Coronary artery (tissue), 2 donors: ENCODE results near the gene METRNL.

Experiments used
- DNase-seq: peaks from one replicate; pipeline ENCODE4 v3.0.0-alpha.2; 2017; ENCODE audit warnings: low spot score
- H3K27ac ChIP-seq, 2 donors: fragments of 200-600 bp; sonication (generic); one replicate each; pipeline ENCODE4 v1.5.1; 2016 to 2019
- H3K4me3 ChIP-seq: fragments of 200-600 bp; sonication (generic); 2 replicates; pipeline ENCODE4 v1.5.1; 2016; ENCODE audit warnings: mild to moderate bottlenecking, moderate library complexity
- TF ChIP-seq, protein P1 (sequence below): fragments of 200-600 bp; sonication (generic); IDR thresholded peaks from one replicate; pipeline ENCODE4 v1.5.1; 2019; ENCODE audit warnings: antibody characterized with exemption

METRNL gene

DNA sequence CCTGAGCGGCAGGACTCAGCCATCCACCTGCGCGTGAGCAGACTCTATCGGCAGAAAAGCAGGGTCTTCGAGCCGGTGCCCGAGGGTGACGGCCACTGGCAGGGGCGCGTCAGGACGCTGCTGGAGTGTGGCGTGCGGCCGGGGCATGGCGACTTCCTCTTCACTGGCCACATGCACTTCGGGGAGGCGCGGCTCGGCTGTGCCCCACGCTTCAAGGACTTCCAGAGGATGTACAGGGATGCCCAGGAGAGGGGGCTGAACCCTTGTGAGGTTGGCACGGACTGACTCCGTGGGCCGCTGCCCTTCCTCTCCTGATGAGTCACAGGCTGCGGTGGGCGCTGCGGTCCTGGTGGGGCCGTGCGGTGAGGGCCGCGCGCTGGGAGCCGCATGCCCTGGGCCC, 14.9 kb downstream of the METRNL start:
- Histone ChIP-seq H3K27ac (peak overlapping the region in 1 of 2 donors; percentile 94), H3K4me3 (no peak overlapping the region)
- DNase-seq: no peak
- TF ChIP-seq, protein P1, sequence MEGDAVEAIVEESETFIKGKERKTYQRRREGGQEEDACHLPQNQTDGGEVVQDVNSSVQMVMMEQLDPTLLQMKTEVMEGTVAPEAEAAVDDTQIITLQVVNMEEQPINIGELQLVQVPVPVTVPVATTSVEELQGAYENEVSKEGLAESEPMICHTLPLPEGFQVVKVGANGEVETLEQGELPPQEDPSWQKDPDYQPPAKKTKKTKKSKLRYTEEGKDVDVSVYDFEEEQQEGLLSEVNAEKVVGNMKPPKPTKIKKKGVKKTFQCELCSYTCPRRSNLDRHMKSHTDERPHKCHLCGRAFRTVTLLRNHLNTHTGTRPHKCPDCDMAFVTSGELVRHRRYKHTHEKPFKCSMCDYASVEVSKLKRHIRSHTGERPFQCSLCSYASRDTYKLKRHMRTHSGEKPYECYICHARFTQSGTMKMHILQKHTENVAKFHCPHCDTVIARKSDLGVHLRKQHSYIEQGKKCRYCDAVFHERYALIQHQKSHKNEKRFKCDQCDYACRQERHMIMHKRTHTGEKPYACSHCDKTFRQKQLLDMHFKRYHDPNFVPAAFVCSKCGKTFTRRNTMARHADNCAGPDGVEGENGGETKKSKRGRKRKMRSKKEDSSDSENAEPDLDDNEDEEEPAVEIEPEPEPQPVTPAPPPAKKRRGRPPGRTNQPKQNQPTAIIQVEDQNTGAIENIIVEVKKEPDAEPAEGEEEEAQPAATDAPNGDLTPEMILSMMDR: no peak

DNA sequence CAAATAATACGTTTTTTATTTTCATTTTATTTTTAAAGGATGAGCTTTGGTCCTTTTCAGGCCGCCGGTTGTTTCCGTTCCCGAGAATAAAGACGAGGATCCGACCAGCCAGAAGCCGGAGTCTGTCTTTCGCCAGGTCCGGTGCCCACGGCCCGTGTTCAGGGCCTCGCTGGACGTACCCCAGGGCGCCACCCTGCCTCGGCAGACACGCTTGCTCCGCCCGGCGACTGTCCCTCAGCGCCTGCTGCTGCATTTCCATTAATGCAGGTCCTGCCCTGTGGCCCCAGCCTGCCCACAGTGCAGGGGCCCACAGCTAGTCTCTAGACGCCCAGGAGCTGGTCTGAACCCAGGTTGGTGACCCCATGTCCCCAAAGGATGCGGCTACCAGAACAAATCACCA, 15.6 kb downstream of the METRNL start:
- no peak for DNase-seq
- TF ChIP-seq, protein P1: no peak
- Histone ChIP-seq H3K27ac (no peak overlapping the region), H3K4me3 (no peak overlapping the region)

DNA sequence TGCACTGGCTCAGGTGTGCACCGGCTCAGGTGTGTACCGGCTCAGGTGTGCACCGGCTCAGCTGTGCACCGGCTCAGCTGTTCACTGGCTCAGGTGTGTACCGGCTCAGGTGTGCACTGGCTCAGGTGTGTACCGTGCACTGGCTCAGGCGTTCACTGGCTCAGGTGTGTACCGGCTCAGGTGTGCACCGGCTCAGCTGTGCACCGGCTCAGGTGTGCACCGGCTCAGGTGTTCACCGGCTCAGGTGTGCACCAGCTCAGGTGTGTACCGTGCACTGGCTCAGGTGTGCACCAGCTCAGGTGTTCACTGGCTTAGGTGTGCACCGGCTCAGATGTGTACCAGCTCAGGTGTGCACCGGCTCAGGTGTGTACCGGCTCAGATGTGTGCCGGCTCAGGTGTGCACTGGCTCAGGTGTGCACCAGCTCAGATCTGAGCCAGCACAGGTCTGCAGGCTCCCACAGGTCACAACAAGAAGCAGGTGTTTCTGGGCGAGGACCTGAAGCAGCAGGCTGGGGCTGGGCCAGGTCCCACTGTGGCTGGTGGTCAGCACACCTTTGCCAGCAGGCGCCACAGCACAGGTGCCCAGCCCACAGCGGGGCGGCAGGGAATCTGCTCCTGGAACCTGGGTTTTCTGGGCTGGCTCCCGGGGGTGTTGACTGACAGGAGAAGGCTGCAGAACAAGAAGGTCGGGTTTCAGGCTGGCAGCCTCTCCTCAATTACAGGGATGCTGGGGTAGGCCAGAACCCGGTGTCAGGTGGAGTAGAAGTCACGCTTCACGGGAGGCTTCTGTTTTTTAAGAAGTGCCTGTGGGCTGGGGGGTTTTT, 17.2 kb downstream of the METRNL start:
- Histone ChIP-seq H3K4me3 (no peak overlapping the region), H3K27ac (peak overlapping the region in 1 of 2 donors; percentile 94)
- TF ChIP-seq, protein P1: no peak
- DNase-seq: no peak

DNA sequence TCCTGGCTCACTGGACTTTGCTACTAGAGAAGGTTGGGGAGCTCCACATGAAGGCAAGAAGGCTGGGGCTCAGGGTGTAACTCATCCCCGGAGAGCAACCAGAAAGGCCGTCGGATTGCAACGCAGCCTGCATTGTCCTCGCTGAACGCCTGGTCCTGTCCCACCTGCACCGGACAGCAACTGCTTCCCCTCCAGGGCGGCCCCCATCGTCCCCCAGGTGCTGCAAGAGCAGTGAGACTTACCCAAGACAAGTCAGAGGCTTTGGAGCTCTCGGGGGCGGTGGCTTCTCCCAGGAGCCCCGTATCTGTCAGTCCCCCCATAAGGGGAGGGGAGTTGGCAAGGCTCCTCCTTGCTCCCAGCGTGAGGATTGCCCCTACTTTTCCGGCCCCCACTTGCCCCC, 18.4 kb downstream of the METRNL start:
- Histone ChIP-seq H3K27ac (peak overlapping the region; percentile 78 to 94), H3K4me3 (no peak overlapping the region)
- TF ChIP-seq, protein P1: no peak
- DNase-seq: no peak

DNA sequence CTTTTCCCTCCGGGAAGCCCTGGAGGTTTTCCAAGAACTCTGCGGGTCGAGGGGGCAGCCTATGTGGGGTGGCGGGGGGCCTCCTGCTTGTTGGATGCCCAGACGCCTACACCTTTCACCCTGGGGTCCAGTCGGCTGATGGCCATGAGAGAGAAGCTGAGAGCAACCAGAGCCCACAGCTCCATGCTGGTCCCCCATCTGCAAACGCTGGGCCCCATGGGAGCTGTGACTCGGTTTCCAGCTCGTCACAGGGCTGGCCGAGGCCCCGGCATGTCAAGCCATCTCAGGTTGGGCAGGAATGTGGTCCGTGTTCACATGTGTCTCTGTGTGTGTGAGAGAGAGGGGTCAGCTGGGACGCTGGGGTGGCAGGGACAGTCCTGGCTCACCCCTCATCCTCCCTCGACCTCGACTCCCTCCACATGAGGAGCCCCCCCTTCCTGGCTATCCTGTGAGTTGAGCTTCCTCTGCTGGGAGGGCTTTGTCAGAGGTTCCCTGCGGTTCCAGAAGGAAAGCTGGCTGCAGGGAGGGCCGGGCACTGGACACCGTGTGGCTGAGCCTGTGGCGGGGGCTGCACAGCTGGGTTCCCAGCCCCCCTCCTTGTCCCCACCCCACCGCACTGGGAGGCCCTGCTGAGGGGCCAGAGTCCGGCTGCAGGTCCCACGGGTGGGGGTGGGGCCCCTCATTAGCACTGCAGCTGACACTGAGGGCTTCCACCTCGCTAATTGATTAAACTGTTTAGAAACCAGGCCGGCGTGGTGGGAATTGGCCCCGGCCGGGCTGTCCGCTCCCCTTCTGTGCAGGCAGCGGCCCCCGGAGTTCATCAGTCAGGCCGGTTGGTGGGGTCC, 19.1 kb downstream of the METRNL start:
- H3K27ac ChIP-seq: peak overlapping the region; percentile 78 to 94
- no peak for DNase-seq
- TF ChIP-seq, protein P1: no peak
- H3K4me3 ChIP-seq: peak overlapping the region; percentile 64

DNA sequence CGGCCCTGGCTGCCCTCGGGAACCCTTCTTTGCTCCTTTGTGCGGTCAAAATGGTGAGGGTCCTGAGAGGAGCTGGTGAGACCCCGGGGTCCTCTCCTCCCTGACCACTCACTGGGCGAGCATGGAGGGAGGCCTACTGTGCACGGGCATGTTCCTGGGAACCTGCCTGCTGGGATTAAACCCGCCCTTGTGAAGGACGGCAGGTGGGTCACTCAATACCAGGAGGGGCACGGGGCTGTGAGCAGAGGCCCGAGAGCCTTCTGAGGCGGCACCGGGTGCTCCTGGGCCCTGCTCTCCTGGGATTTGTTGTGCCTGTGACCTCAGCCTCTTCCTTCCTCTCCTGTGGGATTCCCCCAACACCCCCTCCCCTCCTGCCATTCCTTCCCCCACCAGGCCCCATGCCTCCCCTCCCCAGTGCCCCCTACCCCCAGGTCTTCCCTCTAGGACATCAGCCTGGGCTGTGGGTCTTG, 19.7 kb downstream of the METRNL start:
- H3K27ac ChIP-seq: peak overlapping the region; percentile 78 to 94
- DNase-seq: no peak
- peak overlapping the region; percentile 64 for H3K4me3 ChIP-seq
- TF ChIP-seq, protein P1: no peak
